HCEC 1CT (cell line): ENCODE measurements around the gene FOXJ2.
"Not testable (repeated sequence)": the region's sequence is repeated elsewhere in the genome, so short reads cannot be mapped to it uniquely, and the experiment has no call there.

Experiments used
- DNase-seq: peaks from one replicate; pipeline ENCODE4 v3.0.0-alpha.2; 2017

Gene FOXJ2

GRCh38 chr12:8032242-8033152 lies at the start of gene FOXJ2:
Gene FOXJ2 (plus strand): TSS chr12:8032716. CDS start chr12:8039833, 7,117 bp downstream.
- DNase-seq: peak; percentile 72

- not testable (repeated sequence) for DNase-seq
Measured at GRCh38 chr12:7983019-7983418, 49.5 kb upstream of the FOXJ2 start.

- DNase-seq: not testable (repeated sequence)
Measured at GRCh38 chr12:7983460-7983859, 49.1 kb upstream of the FOXJ2 start.

- no peak for DNase-seq
Measured at GRCh38 chr12:7984900-7985299, 47.6 kb upstream of the FOXJ2 start.

- no peak for DNase-seq
Measured at GRCh38 chr12:7985802-7986418, 46.6 kb upstream of the FOXJ2 start.

GRCh38 chr12:7989827-7990491 lies 42.6 kb upstream of the FOXJ2 start:
- DNase-seq: no peak

GRCh38 chr12:7991535-7991934 lies 41.0 kb upstream of the FOXJ2 start:
- DNase-seq: no peak

- peak; percentile 93 for DNase-seq
Measured at GRCh38 chr12:7994731-7995205, 37.7 kb upstream of the FOXJ2 start.

- peak; percentile 90 for DNase-seq
Measured at GRCh38 chr12:7995266-7995963, 37.1 kb upstream of the FOXJ2 start.

GRCh38 chr12:8000827-8001226 lies 31.7 kb upstream of the FOXJ2 start:
- DNase-seq: not testable (repeated sequence)

GRCh38 chr12:8001496-8001895 lies 31.0 kb upstream of the FOXJ2 start:
- peak; percentile 14 for DNase-seq

- not testable (repeated sequence) for DNase-seq
Measured at GRCh38 chr12:8004897-8005296, 27.6 kb upstream of the FOXJ2 start.

- no peak for DNase-seq
Measured at GRCh38 chr12:8011331-8011730, 21.2 kb upstream of the FOXJ2 start.

- no peak for DNase-seq
Measured at GRCh38 chr12:8012651-8013309, 19.7 kb upstream of the FOXJ2 start.

- no peak for DNase-seq
Measured at GRCh38 chr12:8014836-8015235, 17.7 kb upstream of the FOXJ2 start.

GRCh38 chr12:8018213-8018612 lies 14.3 kb upstream of the FOXJ2 start:
- not testable (repeated sequence) for DNase-seq

- DNase-seq: peak; percentile 8
Measured at GRCh38 chr12:8018666-8019581, 13.6 kb upstream of the FOXJ2 start.

- DNase-seq: peak; percentile 99
Measured at GRCh38 chr12:8026291-8026900, 6.1 kb upstream of the FOXJ2 start.

GRCh38 chr12:8027856-8028255 lies 4.7 kb upstream of the FOXJ2 start:
- no peak for DNase-seq

GRCh38 chr12:8028267-8028666 lies 4.2 kb upstream of the FOXJ2 start:
- DNase-seq: no peak

GRCh38 chr12:8030189-8030588 lies 2.3 kb upstream of the FOXJ2 start:
- no peak for DNase-seq
